GM19372 (cell line): ENCODE data around the gene TMEM91.
"Not testable (repeated sequence)": the region's sequence is repeated elsewhere in the genome, so short reads cannot be mapped to it uniquely, and the experiment has no call there.

ENCODE experiments used
- ATAC-seq: cut with Tn5 transposase; IDR thresholded peaks from one replicate; pipeline ENCODE4 v1.9.1; 2021; ENCODE audit warnings: mild to moderate bottlenecking, low read depth, moderate library complexity; ENCODE audit not compliant: unreplicated experiment

TMEM91 gene

DNA sequence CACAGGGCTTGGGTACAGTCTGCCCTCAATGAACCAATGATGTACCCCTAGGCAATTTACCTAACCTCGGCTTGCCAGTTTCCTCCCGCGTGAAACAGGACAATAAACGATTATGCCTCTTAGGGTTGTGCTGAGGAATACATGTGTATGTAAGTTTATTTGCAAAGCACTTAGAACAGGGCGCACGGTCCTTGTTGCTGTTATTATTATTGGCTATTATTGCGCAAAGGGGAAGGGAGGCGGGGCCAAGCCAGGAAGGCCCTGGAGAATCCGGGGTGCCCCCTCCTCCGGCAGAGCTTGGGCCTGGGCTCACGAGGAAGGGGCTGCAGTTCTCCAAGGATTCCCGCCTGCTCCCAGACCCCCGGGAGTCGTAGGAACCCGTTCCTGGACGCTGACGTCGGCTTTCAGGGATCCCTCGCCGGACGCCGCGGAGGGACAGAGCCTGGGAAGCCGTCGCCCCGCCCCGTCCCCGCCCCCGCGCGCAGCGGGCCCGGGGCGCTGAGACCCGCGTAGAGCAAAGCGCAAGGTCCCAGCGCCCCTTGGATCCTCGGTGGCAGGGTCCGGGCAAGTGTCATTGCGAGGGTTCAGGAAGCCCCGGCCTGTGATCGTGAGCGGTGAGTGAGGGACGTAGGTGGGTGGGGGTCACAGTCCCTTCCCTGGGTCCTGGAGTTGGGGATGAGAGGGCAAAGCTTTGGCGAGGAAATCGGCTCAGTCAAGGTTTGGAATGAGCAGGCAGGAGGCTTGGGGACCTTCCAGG lies at the start of gene TMEM91:
TMEM91 (plus strand) TSS at position 293 of the 757 bp plus-strand sequence. CDS start 1,777 bp downstream, outside the sequence.
- no peak for ATAC-seq

DNA sequence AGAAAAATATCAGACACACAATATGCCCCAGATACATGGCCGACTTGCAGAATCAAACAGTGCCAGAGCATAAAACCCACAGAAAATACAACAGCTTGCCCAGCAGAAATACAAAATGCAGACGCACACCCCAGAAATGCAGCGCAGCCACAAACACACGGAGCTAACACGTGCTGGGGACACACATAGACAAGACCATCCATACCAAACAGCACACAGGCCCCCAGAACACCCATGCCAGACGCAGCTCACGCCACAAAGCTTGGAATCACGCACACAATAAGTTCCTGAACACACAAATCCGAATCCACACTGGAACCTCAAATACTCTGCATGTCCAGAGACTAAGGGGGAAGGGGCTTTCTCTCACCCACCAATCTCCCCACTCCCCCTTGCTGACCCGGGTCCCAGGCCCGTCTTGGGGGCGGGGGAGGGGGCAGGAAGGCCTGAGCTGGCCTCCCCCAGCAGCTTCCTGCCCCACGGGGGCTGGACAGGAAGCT lies 49.2 kb upstream of the TMEM91 start:
- ATAC-seq, result no peak

DNA sequence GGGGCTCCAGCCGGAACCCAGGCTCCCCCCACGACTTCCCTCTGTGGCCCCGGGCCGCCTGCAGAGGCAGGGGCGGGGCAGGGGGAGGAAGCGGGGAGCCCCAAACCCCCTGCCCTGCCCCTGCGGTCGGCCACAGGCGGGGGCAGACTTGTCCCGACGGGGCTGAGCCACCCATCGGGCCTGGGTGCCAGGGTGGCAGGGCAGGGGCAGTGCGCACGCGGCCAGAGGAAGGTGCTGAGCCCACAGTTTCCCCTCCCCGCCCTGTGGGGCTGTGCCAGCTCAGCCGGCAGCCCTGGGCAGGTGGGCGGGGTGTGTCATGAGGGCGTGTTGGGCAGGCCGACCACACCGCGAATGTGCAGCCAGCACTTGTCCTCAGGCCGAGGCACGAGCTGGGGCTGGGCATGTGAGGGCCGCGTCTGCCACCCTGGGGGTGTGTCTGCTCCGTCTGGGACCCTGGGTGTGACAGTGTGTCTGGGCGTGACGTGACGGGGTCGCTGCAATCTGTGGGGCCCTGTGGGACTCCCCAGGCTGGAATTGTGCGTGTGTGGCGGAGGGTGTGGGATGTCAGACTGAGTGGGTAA lies 48.7 kb upstream of the TMEM91 start:
- ATAC-seq, result peak; percentile 73

GRCh38 chr19:41328157-41328841 lies 48.0 kb upstream of the TMEM91 start:
- ATAC-seq, result no peak

GRCh38 chr19:41328842-41329225 lies 47.5 kb upstream of the TMEM91 start:
- ATAC-seq, result no peak

- ATAC-seq, result no peak
Observed at GRCh38 chr19:41330481-41330880, 45.9 kb upstream of the TMEM91 start.

- ATAC-seq, result no peak
Observed at GRCh38 chr19:41330946-41331678, 45.2 kb upstream of the TMEM91 start.

- no peak for ATAC-seq
Observed at GRCh38 chr19:41332000-41332399, 44.3 kb upstream of the TMEM91 start.

DNA sequence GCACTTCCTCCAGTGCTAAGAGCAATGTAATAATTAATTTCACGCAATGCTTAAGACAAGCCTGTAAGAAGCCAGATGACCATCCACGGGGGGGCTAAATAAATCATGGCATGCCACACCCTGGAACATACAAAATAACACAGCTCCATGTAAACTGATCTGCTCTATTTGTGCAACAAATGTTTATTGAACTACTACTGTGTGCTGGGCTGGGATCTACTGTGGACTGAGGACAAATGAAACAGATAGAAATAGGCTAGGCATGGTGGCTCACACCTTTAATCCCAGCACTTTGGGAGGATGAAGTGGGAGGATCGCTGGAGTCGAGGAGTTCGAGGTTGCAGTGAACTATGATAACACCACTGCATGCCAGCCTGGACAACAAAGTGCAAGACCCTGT lies 43.9 kb upstream of the TMEM91 start:
- no peak for ATAC-seq

GRCh38 chr19:41334793-41335192 lies 41.5 kb upstream of the TMEM91 start:
- no peak for ATAC-seq

DNA sequence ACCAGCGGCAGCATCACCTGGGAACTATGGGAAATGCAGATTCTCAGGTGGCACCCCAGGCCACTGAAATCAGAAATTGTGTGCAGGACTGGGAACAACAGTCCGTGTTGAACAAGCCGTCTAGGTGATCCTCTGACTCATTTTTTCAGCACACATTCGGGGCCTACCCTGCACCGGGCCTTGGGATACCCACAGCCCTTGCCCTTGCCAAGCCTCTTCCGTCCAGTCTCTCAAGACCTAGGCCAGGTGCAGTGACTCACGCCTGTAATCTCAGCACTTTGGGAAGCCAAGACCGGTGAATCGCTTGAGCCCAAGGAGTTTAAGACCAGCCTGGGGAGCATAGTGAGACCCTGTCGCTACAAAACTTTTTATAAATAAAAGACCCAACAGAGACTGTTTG lies 40.9 kb upstream of the TMEM91 start:
- ATAC-seq, result no peak

GRCh38 chr19:41339936-41340335 lies 36.4 kb upstream of the TMEM91 start:
- no peak for ATAC-seq

DNA sequence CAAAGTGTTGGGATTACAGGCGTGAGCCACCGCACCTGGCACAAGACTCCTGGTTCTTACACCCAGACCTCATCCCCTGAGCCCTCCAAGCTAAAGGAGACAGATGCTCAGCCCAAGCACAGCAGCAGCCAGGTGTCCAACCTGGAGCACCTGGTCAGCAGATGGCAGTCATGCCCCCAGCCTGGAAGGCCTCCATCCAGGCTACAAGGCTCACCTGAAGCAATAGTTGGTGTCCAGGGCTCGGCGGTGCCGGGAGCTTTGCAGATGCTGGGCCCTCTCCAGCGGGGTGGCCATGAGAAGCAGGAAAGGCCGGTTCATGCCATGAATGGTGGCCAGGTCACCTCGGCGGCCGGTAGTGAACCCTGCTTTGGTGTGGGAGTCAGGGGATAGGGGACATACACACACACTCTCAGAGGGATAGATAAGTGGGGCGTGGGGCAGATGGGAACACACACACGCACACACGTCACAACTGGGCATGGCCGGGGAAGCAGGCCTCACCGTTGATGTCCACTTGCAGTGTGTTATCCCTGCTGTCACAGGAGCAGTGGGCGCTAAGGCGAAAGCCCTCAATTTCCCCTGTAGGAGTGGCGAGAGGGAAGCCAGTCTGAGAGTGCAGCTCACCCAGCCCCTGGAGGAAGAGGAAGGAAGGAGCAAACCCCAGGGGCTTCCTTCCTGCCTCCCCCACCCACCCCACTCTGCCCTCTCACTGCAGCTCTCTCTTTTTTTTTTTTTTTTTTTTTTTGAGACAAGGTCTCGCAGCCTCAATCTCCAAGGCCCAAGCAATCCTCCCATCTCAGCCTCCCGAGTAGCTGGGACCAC lies 34.5 kb upstream of the TMEM91 start:
- ATAC-seq, result no peak

DNA sequence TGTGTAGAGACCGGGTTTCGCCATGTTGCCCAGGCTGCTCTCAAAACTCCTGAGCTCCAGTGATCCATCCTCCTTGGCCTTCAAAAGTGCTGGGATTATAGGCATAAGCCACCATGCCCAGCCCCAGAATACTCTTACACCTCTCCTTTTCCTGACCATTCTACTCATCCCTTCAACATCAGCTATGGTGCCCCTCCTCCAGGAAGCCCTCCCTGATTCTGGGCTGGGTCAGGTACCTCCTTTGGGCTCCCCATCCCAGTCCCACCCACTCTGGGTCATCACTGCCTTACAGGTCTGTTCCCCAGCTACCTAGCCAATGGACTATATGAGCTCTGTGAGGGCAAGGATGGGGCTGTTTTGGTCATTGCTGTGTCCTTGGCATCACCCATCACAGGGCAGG lies 32.2 kb upstream of the TMEM91 start:
- ATAC-seq, result no peak

- not testable (repeated sequence) for ATAC-seq
Observed at GRCh38 chr19:41346916-41347315, 29.4 kb upstream of the TMEM91 start.

DNA sequence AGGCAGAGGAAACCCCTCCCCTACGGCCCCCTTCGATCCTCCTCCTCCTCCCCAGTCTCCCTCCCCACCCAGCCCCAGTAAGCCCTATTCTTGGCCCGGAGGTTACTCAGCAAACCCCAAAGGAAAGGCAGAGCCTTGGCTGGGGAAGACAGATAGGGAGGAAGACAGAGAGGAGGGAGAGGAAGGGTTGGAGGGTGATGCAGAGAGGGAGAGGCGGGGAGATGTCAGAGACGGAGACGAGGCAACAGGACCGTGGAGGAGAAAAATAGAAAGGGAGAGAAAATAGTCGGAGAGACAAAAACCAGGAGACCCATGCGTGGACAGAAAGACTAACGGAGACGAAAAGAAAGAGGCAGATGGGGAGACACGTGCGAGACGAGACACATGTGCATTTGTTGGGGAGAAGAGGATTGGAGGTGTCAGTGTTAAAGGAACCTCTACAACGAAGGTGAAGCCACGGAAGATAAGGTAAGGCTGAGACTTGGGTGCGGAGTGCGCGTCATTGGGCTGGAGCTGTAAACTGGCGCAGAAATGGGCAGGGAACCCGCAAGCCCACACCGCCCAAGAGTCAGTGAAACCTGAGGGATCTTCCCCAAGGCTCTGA lies 25.5 kb upstream of the TMEM91 start:
- ATAC-seq, result no peak

GRCh38 chr19:41351339-41352245 lies 24.7 kb upstream of the TMEM91 start:
- ATAC-seq, result peak; percentile 29

DNA sequence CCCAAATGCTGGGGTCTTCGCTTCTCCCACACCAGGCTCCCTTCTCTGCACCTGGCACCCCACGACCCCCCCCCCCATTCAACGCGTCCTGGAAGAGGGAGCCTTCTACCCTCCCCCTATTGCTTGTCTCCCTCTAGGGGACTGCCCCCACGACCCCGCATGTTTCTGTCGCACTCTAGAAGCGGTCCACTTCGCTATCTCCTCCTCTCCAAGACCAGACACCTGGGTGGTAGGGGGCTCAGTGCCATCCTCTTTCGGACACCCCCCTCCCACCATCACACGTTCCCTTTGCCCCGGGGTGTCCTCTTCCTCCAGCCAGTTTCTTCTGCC lies 24.1 kb upstream of the TMEM91 start:
- no peak for ATAC-seq
